ENCODE measurements around the gene ANKS1B. TPM values are rescaled to one million over a fixed set of nuclear protein-coding genes. Genes with fewer than 3 reads are reported as not detected.

The ANKS1B gene
- total and polyA plus RNA-seq, 4 donors = 0.03 to 3.4 (median 0.53) TPM

DNA sequence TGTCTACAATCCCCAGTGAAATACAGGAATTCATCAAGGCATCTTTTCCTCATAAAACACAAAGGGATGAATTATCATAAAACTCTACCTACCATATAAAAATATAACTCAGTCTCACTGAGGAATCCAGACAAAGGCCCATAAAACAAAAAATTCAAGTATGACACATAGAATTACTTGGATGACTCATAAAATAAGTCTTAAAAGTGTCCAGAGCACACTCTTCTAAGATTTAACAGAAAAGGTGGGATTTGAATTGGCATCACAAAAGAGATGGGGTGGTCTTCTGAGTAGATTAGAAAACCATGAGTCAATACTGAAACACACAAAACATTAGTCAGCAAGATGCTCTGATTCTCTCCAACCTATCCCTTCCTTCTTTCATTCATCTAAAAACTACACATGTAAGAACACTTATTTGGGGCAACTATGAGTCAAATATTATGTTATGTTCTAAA is 539.8 kb downstream of the ANKS1B start:
- H3K4me3 ChIP-seq (ENCODE audit: low read depth in 1 of 3, low read length in 3 of 3) = no peak overlapping the region
- no peaks in the 10 kb centered on the region for H3K36me3 ChIP-seq (ENCODE audit: control insufficient read depth in 4 of 4, insufficient read depth in 3 of 4, low read depth in 1 of 4, low read length in 3 of 4)
- no peaks in the 10 kb centered on the region for H3K4me1 ChIP-seq (ENCODE audit: control insufficient read depth in 4 of 4, insufficient read depth in 4 of 4, low read length in 3 of 4)
- DNase-seq (ENCODE audit: low spot score) = no peak
- no peak overlapping the region for H3K9ac ChIP-seq (ENCODE audit: low read depth in 1 of 2, low read length in 2 of 2)
- no peak overlapping the region for H3K27ac ChIP-seq (ENCODE audit: low read depth in 1 of 2, low read length in 2 of 2)
- H3K27me3 ChIP-seq (ENCODE audit: control insufficient read depth in 4 of 4, insufficient read depth in 4 of 4, low read length in 3 of 4) = peaks cover 0 to 2% (median 0%) of the 10 kb centered on the region in 4 donors
- TF ChIP-seq, protein P1, sequence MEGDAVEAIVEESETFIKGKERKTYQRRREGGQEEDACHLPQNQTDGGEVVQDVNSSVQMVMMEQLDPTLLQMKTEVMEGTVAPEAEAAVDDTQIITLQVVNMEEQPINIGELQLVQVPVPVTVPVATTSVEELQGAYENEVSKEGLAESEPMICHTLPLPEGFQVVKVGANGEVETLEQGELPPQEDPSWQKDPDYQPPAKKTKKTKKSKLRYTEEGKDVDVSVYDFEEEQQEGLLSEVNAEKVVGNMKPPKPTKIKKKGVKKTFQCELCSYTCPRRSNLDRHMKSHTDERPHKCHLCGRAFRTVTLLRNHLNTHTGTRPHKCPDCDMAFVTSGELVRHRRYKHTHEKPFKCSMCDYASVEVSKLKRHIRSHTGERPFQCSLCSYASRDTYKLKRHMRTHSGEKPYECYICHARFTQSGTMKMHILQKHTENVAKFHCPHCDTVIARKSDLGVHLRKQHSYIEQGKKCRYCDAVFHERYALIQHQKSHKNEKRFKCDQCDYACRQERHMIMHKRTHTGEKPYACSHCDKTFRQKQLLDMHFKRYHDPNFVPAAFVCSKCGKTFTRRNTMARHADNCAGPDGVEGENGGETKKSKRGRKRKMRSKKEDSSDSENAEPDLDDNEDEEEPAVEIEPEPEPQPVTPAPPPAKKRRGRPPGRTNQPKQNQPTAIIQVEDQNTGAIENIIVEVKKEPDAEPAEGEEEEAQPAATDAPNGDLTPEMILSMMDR (IDR thresholded peaks at IDR 0.05; ENCODE audit: low read depth, low read length, missing input control) = no peak
- TF ChIP-seq RAD21 (IDR thresholded peaks at IDR 0.05) (no peak), HNF4G (IDR thresholded peaks at IDR 0.05) (no peak), FOXA2 (IDR thresholded peaks at IDR 0.05) (no peak)
- H3K9me3 ChIP-seq (ENCODE audit: control insufficient read depth in 4 of 4, low read length in 3 of 4) = no peaks in the 10 kb centered on the region

DNA sequence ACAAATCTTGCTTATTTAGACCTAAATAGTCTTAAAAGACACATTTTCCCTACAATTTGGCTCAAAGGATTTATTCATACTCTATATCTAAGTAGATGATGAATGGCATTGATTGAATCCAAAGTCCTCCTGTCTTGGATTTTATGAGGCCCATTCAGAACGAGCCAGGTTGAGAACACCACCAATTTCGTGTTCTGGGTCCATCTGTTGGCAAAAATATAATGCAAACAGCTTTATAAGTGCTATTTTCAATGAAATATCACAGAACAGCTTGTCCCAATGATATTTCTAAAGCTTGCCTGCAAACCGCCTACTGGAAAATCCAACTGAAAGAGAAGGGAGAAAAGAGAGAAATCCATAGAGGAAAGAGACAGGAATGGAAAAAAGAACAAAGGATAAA is 542.0 kb downstream of the ANKS1B start:
- Histone ChIP-seq H3K9ac (ENCODE audit: low read depth in 1 of 2, low read length in 2 of 2) (no peak overlapping the region), H3K27ac (ENCODE audit: low read depth in 1 of 2, low read length in 2 of 2) (no peak overlapping the region), H3K9me3 (ENCODE audit: control insufficient read depth in 4 of 4, low read length in 3 of 4) (no peaks in the 10 kb centered on the region), H3K27me3 (ENCODE audit: control insufficient read depth in 4 of 4, insufficient read depth in 4 of 4, low read length in 3 of 4) (peaks cover 0 to 2% (median 0%) of the 10 kb centered on the region in 4 donors), H3K4me3 (ENCODE audit: low read depth in 1 of 3, low read length in 3 of 3) (no peak overlapping the region), H3K36me3 (ENCODE audit: control insufficient read depth in 4 of 4, insufficient read depth in 3 of 4, low read depth in 1 of 4, low read length in 3 of 4) (no peaks in the 10 kb centered on the region), H3K4me1 (ENCODE audit: control insufficient read depth in 4 of 4, insufficient read depth in 4 of 4, low read length in 3 of 4) (no peaks in the 10 kb centered on the region)
- TF ChIP-seq SP1 (IDR thresholded peaks at IDR 0.05) = no peak
- TF ChIP-seq HNF4A (conservative IDR thresholded peaks at IDR 0.05) = no peak
- TF ChIP-seq HNF4G (IDR thresholded peaks at IDR 0.05) = no peak
- TF ChIP-seq YY1 (IDR thresholded peaks at IDR 0.05) = no peak
- no peak for TF ChIP-seq RXRA (IDR thresholded peaks at IDR 0.05)
- TF ChIP-seq, protein P2, sequence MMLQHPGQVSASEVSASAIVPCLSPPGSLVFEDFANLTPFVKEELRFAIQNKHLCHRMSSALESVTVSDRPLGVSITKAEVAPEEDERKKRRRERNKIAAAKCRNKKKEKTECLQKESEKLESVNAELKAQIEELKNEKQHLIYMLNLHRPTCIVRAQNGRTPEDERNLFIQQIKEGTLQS (IDR thresholded peaks at IDR 0.05) = no peak
- TF ChIP-seq TAF1 (conservative IDR thresholded peaks at IDR 0.05) = no peak
- WGBS = 58% methylated on average over 3 of the region's 3 CpGs
- no peak for DNase-seq (ENCODE audit: low spot score)

DNA sequence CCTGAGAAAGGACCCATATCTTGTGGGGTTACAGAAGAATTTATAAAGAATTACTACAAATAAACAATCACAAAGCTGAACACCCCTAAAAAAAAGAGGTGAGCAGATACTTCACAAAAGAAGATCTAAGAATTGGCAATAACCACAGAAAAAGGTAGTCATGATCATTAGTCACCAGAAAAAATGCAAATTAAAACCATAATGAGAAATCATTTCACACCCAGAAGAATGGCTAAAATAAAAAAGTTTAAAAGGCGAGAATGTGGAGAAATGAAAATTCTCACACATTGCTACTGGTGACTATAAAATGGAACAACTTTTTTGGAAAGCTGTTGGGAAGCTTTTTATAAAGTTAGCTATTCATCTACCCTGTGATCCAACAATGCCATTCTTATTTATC is 545.3 kb downstream of the ANKS1B start:
- Histone ChIP-seq H3K27me3 (ENCODE audit: control insufficient read depth in 4 of 4, insufficient read depth in 4 of 4, low read length in 3 of 4) (peaks cover 0 to 2% (median 0%) of the 10 kb centered on the region in 4 donors), H3K36me3 (ENCODE audit: control insufficient read depth in 4 of 4, insufficient read depth in 3 of 4, low read depth in 1 of 4, low read length in 3 of 4) (no peaks in the 10 kb centered on the region), H3K4me3 (ENCODE audit: low read depth in 1 of 3, low read length in 3 of 3) (no peak overlapping the region), H3K27ac (ENCODE audit: low read depth in 1 of 2, low read length in 2 of 2) (no peak overlapping the region), H3K4me1 (ENCODE audit: control insufficient read depth in 4 of 4, insufficient read depth in 4 of 4, low read length in 3 of 4) (no peaks in the 10 kb centered on the region), H3K9me3 (ENCODE audit: control insufficient read depth in 4 of 4, low read length in 3 of 4) (no peaks in the 10 kb centered on the region), H3K9ac (ENCODE audit: low read depth in 1 of 2, low read length in 2 of 2) (no peak overlapping the region)
- DNase-seq (ENCODE audit: low spot score) = no peak
- TF ChIP-seq HNF4A (conservative IDR thresholded peaks at IDR 0.05) (no peak), RXRA (IDR thresholded peaks at IDR 0.05) (no peak), JUND (IDR thresholded peaks at IDR 0.05) (no peak), GABPA (IDR thresholded peaks at IDR 0.05 in 1 of 2, conservative IDR thresholded peaks at IDR 0.05 in 1 of 2) (no peak), SP1 (IDR thresholded peaks at IDR 0.05) (no peak), FOXA2 (IDR thresholded peaks at IDR 0.05) (no peak), TAF1 (conservative IDR thresholded peaks at IDR 0.05) (no peak), FOXA1 (IDR thresholded peaks at IDR 0.05) (no peak), NR2F2 (IDR thresholded peaks at IDR 0.05) (no peak), HNF4G (IDR thresholded peaks at IDR 0.05) (no peak)
- TF ChIP-seq, protein P3, sequence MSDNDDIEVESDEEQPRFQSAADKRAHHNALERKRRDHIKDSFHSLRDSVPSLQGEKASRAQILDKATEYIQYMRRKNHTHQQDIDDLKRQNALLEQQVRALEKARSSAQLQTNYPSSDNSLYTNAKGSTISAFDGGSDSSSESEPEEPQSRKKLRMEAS (IDR thresholded peaks at IDR 0.05) = no peak
- WGBS = 81% methylated on average over 1 of the region's 1 CpG
